NK-92 (cell line): ENCODE data around the gene SRGAP2C.
"Not testable (repeated sequence)": the region's sequence is repeated elsewhere in the genome, so short reads cannot be mapped to it uniquely, and the experiment has no call there.

ENCODE experiments used
- DNase-seq: peaks from one replicate; lab custom pipeline; 2025; ENCODE audit not compliant: unreplicated experiment; lab: John Stamatoyannopoulos, UW

SRGAP2C gene

DNA sequence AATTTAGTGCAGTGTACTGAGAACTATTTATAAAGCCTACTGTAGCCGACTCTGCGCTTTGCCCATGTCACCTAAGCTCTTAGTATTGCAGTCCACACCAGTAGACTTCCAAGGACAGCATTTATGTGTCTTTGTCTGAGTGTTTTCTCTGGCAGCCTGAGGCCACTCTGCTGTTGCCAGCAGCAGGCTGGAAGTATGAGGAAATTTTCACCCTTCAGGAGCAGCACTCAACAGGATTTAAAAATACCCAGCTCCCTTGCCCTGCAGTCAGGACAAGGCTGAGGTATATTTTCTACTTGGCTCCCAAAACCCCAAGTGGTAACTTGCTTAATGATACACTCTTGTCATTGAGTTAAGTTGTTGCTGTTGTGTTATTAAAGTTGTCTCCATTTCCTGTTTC, 230.1 kb downstream of the SRGAP2C start:
- DNase-seq = no peak

DNA sequence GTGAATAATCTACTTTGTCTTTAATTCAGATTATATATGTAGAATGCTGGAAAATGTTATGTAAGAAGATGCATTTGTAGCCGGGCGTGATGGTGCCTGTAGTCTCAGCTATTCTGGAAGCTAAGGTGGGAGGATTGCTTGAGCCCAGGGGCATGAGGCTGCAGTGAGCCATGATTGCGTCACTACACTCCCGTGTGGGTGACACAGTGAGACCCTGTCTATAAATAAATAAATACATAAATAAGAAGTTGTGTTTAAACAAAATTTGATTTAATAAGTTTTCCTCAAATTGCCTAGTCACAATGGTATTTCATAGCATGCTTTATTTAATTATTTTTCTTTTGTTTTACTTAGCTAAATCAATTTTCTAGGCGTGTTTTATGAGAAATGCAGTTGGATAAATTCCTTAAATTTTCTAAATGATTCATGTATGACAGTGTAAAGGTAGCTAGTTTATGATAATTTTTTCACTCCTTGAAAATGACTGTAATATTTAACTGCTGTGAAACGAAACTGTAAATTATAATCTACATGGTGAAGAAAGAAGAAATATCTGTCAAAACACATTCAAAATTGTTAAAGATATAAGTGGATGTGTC, 232.6 kb downstream of the SRGAP2C start:
- no peak for DNase-seq

DNA sequence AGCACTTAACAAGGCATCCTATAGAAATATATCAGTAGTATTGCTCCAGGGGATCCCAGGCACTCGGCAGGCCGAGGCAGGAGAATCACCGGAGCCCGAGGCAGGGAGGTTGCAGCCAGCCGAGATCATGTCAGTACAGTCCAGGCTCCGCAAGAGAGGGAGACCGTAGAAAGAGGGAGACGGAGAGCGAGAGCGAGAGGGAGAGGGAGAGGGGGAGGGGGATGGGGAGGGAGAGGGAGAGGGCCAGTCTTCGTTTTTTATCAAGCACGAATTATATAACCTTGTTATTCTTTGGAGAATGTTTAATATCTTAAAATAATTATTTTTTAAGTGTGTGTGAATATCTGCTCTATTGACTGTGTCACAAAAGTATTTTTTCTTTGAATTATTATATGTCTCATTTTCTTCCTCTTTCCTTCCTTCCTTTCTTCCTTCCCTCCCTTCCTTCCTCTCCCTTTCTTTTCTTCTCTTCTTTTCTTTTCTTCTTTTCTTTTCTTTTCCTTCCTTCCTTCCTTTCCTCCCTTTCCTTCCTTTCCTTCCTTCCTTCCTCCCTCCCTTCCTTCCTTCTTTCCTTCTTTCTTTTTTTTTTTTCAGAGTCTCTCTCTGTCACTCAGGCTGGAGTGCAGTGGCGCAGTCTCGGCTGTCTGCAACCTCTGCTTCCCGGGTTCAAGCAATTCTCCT, 233.7 kb downstream of the SRGAP2C start:
- DNase-seq = no peak

DNA sequence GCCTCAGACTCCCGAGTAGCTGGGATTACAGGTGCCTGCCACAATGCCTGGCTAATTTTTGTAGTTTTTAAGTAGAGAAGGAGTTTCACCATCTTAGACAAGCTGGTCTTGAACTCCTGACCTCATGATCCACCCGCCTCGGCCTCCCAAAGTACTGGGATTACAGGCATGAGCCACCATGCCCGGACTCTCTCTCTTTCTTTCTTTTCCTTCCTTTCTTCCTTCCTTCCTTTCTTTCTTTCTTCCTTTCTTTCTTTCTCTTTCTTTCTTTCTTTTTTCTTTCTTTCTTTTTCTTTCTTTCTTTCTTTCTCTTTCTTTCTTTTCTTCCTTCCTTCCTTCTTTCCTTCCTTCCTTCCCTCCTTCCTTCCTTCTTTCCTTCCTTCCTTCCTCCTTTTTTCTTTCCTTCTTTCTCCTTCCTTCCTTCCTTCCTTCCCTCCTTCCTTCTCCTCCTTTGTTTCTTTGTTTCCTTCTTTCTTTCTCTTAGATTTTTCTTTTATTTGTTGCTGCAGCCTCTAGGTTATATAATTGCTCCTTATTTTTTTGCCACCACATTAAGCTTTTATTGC, 234.4 kb downstream of the SRGAP2C start:
- not testable (repeated sequence) for DNase-seq

DNA sequence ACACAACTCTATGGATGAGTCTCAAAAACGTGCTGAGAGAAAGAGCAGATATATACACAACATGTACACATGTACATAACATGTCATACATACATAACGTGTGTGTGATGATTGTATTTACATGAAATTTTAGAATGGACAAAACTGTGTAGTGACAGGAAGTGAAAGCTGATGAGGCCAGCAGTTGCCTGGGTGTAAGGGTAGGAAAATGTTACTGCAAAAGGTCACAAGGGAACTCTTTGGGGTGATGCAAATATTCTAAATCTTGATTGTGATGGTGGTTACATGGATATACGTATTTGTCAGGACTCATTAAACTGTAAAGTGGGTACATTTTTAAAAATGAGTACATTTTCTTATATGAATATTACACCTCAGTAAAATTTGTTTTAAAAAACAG, 236.7 kb downstream of the SRGAP2C start:
- not testable (repeated sequence) for DNase-seq

DNA sequence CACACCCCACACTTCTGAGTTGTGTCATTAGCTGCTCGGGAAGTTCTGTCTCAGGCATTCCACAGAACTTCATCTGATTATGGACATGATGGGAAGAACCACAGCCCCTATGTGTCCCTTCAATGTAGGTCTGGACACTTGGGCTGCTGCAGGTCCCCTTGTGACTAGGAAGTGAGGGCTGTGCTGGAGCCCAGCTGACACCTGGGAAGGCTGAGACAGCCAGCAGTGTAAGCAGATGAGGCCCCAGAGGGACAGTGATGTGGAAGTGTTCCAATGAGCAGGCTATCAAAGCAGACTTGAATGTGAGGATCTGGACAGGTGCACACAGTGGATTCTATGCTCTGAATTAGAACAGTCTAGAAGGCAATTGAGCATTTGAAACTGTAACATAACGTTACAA, 239.2 kb downstream of the SRGAP2C start:
- not testable (repeated sequence) for DNase-seq

DNA sequence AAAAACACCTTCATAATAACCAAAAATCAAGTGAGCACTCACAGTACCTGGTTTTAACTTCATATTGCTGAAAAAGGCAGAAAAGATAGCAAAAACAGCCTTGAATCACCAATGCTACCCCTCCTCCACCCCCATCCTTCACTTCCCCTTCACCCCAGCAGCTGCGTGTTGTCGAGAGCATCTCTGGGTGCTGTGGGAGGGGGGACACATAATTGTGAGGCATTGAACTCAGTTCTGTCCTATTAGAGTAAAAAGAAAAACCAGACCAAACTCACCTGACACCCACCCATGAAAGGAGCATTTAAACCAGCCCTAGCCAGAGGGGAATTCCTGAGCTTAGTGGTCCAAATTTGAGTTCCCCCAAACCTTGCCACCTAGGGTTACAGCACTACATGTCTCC, 248.7 kb downstream of the SRGAP2C start:
- not testable (repeated sequence) for DNase-seq

DNA sequence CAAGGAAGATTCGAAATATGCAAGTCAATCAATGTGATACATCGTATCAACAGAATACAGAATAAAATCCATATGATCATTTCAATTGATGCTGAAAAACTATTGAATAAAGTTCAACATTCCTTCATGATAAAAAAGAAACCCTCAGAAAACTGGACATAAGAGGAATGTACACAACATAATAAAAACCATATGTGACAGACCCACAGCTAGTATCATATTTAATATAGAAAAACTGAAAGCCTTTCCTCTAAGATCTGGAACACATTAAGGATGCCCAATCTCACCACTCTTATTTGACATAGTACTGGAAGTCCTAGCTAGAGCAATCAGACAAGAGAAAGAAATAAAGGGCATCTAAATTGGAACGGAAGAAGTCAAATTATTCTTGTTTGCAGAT, 254.1 kb downstream of the SRGAP2C start:
- not testable (repeated sequence) for DNase-seq

DNA sequence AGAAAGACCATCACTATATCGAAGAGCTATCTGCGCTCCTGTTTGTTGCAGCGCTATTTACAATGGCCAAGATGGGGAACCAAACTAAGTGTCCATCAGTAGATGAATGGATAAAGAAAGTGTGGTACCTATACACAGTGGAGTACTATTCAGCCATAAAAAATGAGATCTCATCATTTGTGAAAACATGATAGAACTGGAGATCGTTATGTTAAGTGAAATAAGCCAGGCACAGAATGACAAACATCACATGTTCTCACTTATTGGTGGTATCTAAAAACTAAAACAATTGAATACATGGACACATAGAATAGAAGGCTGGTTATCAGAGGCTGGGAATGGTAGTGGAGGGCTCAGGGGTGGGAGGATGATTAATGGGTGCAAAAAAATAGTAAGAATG, 256.2 kb downstream of the SRGAP2C start:
- no peak for DNase-seq
